ENCODE data around the gene SSR2.
"Not testable (repeated sequence)": the region's sequence is repeated elsewhere in the genome, so short reads cannot be mapped to it uniquely, and the experiment has no call there.

SSR2 gene

GRCh38 chr1:155989242-155990004, 31.3 kb downstream of the SSR2 start:
- Histone ChIP-seq H4K20me1 (ENCODE audit: low read depth, low read length) (no peaks in the 10 kb centered on the region), H3K9me2 (replicated peaks; ENCODE audit: insufficient read depth, low read length) (no peaks in the 10 kb centered on the region), H2AFZ (ENCODE audit: low read depth, low read length, severe bottlenecking) (peak overlapping the region; percentile 93), H3K27me3 (ENCODE audit: low read length) (no peaks in the 10 kb centered on the region), H3F3A (ENCODE audit: insufficient read depth) (no peaks in the 10 kb centered on the region), H3K9ac (ENCODE audit: low read length) (peak overlapping the region; percentile 26; the same call in 1 of the 2 replicates), H3K27ac (ENCODE audit: low read depth, low read length) (no peak overlapping the region), H3K79me2 (ENCODE audit: insufficient read depth, low read length) (no peaks in the 10 kb centered on the region), H3K36me3 (ENCODE audit: low read length) (no peaks in the 10 kb centered on the region), H3K4me3 (ENCODE audit: insufficient read depth, low read length, poor library complexity, severe bottlenecking) (no peak overlapping the region), H3K9me3 (ENCODE audit: insufficient read depth, low read length) (no peaks in the 10 kb centered on the region), H3K4me2 (ENCODE audit: low read depth, low read length, poor library complexity, severe bottlenecking) (peak overlapping the region; percentile 31)
- TF ChIP-seq, protein P1, sequence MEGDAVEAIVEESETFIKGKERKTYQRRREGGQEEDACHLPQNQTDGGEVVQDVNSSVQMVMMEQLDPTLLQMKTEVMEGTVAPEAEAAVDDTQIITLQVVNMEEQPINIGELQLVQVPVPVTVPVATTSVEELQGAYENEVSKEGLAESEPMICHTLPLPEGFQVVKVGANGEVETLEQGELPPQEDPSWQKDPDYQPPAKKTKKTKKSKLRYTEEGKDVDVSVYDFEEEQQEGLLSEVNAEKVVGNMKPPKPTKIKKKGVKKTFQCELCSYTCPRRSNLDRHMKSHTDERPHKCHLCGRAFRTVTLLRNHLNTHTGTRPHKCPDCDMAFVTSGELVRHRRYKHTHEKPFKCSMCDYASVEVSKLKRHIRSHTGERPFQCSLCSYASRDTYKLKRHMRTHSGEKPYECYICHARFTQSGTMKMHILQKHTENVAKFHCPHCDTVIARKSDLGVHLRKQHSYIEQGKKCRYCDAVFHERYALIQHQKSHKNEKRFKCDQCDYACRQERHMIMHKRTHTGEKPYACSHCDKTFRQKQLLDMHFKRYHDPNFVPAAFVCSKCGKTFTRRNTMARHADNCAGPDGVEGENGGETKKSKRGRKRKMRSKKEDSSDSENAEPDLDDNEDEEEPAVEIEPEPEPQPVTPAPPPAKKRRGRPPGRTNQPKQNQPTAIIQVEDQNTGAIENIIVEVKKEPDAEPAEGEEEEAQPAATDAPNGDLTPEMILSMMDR (IDR thresholded peaks at IDR 0.05; ENCODE audit: insufficient read depth, low read length, poor library complexity, severe bottlenecking): peak; percentile 89
- TF ChIP-seq EZH2phosphoT487 (conservative IDR thresholded peaks at IDR 0.05; ENCODE audit: low read length): no peak

- H3K36me3 ChIP-seq (ENCODE audit: low read length); H3K4me3 ChIP-seq (ENCODE audit: insufficient read depth, low read length, poor library complexity, severe bottlenecking); H3K9me3 ChIP-seq (ENCODE audit: insufficient read depth, low read length); H3K9me2 ChIP-seq (replicated peaks; ENCODE audit: insufficient read depth, low read length); H3K27me3 ChIP-seq (ENCODE audit: low read length); H3K4me2 ChIP-seq (ENCODE audit: low read depth, low read length, poor library complexity, severe bottlenecking); H3K79me2 ChIP-seq (ENCODE audit: insufficient read depth, low read length); H2AFZ ChIP-seq (ENCODE audit: low read depth, low read length, severe bottlenecking); H3K9ac ChIP-seq (ENCODE audit: low read length); H4K20me1 ChIP-seq (ENCODE audit: low read depth, low read length); H3K27ac ChIP-seq (ENCODE audit: low read depth, low read length): not testable (repeated sequence)
- H3F3A ChIP-seq (ENCODE audit: insufficient read depth): peaks cover 15% of the 10 kb centered on the region
Measured at GRCh38 chr1:155984903-155985645, 35.7 kb downstream of the SSR2 start.

DNA sequence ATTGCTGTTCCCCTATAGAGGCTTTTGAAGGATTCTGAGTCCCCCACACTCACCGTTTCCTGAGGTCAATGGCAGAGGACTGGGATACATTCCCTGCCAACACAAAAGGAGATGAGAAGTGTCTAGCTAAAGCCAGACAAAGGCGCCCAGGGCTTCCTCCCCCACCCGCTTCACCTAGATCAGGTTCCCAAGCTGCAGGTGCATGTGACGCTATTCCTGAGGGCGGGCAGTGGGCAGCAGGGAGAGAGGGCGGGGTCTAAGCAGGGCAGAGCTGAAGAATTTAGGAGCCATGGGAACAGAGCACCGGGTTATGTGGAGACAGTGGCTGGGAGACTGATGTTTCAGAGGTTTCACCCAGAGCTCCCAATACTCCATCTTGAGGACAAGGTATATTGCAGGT, 36.4 kb downstream of the SSR2 start:
- Histone ChIP-seq H3K27me3 (ENCODE audit: low read length) (no peaks in the 10 kb centered on the region), H3K36me3 (ENCODE audit: low read length) (no peaks in the 10 kb centered on the region), H3K27ac (ENCODE audit: low read depth, low read length) (no peak overlapping the region), H3K4me2 (ENCODE audit: low read depth, low read length, poor library complexity, severe bottlenecking) (no peak overlapping the region), H4K20me1 (ENCODE audit: low read depth, low read length) (no peaks in the 10 kb centered on the region), H3K79me2 (ENCODE audit: insufficient read depth, low read length) (no peaks in the 10 kb centered on the region), H3K9ac (ENCODE audit: low read length) (no peak overlapping the region), H3K9me3 (ENCODE audit: insufficient read depth, low read length) (no peaks in the 10 kb centered on the region), H2AFZ (ENCODE audit: low read depth, low read length, severe bottlenecking) (no peak overlapping the region), H3K4me3 (ENCODE audit: insufficient read depth, low read length, poor library complexity, severe bottlenecking) (no peak overlapping the region), H3F3A (ENCODE audit: insufficient read depth) (peaks cover 22% of the 10 kb centered on the region), H3K9me2 (replicated peaks; ENCODE audit: insufficient read depth, low read length) (no peaks in the 10 kb centered on the region)
- no peak for TF ChIP-seq EZH2phosphoT487 (conservative IDR thresholded peaks at IDR 0.05; ENCODE audit: low read length)
- TF ChIP-seq, protein P1 (IDR thresholded peaks at IDR 0.05; ENCODE audit: insufficient read depth, low read length, poor library complexity, severe bottlenecking): no peak
